Activated T-helper 17 cell treated with anti-CD3 and anti-CD28 coated beads, Interleukin-2, amount 50 U/mL, for 72 hours (primary cell): ENCODE measurements around the gene C9. TPM values are rescaled to one million over a fixed set of nuclear protein-coding genes. Genes with fewer than 3 reads are reported as not detected.

Experiments used
- ATAC-seq: fragments of 150-1000 bp; cut with Tn5 transposase; replicated peaks from 2 replicates; pipeline ENCODE4 v1.10.0; 2021; ENCODE audit warnings: mild to moderate bottlenecking, moderate library complexity
- H3K27ac Mint-ChIP-seq: one replicate; pipeline ENCODE4 v1.8.0; 2022; ENCODE audit warnings: mixed read lengths
- H3K27me3 Mint-ChIP-seq: one replicate; pipeline ENCODE4 v1.8.0; 2022; ENCODE audit warnings: mixed read lengths
- H3K36me3 Mint-ChIP-seq: one replicate; pipeline ENCODE4 v1.8.0; 2022; ENCODE audit warnings: low read depth, mild to moderate bottlenecking, mixed read lengths
- H3K4me1 Mint-ChIP-seq: one replicate; pipeline ENCODE4 v1.8.0; 2022; ENCODE audit warnings: mixed read lengths
- H3K4me3 Mint-ChIP-seq: one replicate; pipeline ENCODE4 v1.8.0; 2022; ENCODE audit warnings: mild to moderate bottlenecking, mixed read lengths
- H3K9me3 Mint-ChIP-seq: one replicate; pipeline ENCODE4 v1.8.0; 2022; ENCODE audit warnings: mixed read lengths
- total RNA-seq, 2 donors: library from RNA; stranded (reverse); gene quantifications; one replicate each; pipeline ENCODE4 v1.2.3, GENCODE V29; 2022

Gene C9
- total RNA-seq, 2 donors from 2014 or later: not detected

- Mint-ChIP-seq H3K4me3 (no peak overlapping the region), H3K36me3 (no peaks in the 10 kb centered on the region), H3K4me1 (no peaks in the 10 kb centered on the region), H3K9me3 (no peaks in the 10 kb centered on the region), H3K27ac (no peak overlapping the region), H3K27me3 (no peaks in the 10 kb centered on the region)
- no peak for ATAC-seq
Observed at GRCh38 chr5:39390945-39391344, 26.6 kb upstream of the C9 start.

DNA sequence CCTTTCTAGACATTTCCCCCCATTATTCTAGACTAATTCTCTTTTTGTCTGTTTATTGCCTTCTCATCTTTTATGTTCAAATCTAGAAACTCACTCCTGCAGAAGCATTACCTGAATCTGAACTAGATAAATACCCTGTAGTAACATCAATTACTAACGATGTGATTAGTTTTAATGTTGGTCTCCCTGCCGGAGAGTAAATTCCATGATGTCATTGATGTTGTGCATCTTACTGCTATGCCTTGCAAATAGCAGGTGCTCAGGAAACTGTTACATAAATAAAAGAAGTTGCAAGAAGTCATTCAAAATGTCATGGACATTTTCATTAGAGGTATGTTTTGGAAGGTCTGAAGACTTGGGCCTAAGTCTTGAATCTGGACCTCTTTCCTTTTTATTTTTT is 23.0 kb upstream of the C9 start:
- no peaks in the 10 kb centered on the region for H3K4me1 Mint-ChIP-seq
- H3K9me3 Mint-ChIP-seq: no peaks in the 10 kb centered on the region
- H3K27ac Mint-ChIP-seq: no peak overlapping the region
- H3K4me3 Mint-ChIP-seq: no peak overlapping the region
- ATAC-seq: no peak
- H3K27me3 Mint-ChIP-seq: peaks cover 4% of the 10 kb centered on the region
- H3K36me3 Mint-ChIP-seq: no peaks in the 10 kb centered on the region

GRCh38 chr5:39384271-39384670 is 20.0 kb upstream of the C9 start:
- ATAC-seq: no peak
- no peaks in the 10 kb centered on the region for H3K36me3 Mint-ChIP-seq
- H3K4me1 Mint-ChIP-seq: no peaks in the 10 kb centered on the region
- H3K4me3 Mint-ChIP-seq: no peak overlapping the region
- H3K9me3 Mint-ChIP-seq: no peaks in the 10 kb centered on the region
- H3K27me3 Mint-ChIP-seq: peaks cover 7% of the 10 kb centered on the region
- H3K27ac Mint-ChIP-seq: no peak overlapping the region

GRCh38 chr5:39381376-39381775 is 17.1 kb upstream of the C9 start:
- peaks cover 17% of the 10 kb centered on the region for H3K27me3 Mint-ChIP-seq
- peaks cover under 1% of the 10 kb centered on the region for H3K4me1 Mint-ChIP-seq
- H3K36me3 Mint-ChIP-seq: no peaks in the 10 kb centered on the region
- no peak overlapping the region for H3K27ac Mint-ChIP-seq
- no peak for ATAC-seq
- H3K4me3 Mint-ChIP-seq: no peak overlapping the region
- H3K9me3 Mint-ChIP-seq: no peaks in the 10 kb centered on the region

DNA sequence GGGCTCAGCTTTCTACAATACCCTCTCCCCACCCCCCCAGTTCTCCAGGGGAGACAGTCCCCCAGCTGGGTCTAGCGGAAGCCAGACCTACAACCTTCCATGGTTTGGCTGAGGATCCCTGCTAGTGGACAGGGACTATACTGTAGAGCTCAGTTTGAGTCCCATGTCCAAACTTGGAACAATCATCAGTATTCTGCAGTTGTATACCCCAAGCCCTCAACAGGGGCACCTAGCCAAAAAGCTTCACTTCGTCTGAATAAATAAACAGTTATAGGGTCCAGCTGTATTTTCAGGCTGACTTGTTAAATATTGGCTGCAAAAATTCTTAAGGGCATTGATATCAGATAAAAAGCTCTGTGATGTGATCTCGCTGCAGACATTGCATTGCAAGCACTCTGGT is 15.4 kb upstream of the C9 start:
- peaks cover 4% of the 10 kb centered on the region for H3K4me1 Mint-ChIP-seq
- no peaks in the 10 kb centered on the region for H3K36me3 Mint-ChIP-seq
- H3K4me3 Mint-ChIP-seq: no peak overlapping the region
- ATAC-seq: no peak
- peaks cover 19% of the 10 kb centered on the region for H3K27me3 Mint-ChIP-seq
- H3K9me3 Mint-ChIP-seq: no peaks in the 10 kb centered on the region
- H3K27ac Mint-ChIP-seq: no peak overlapping the region

DNA sequence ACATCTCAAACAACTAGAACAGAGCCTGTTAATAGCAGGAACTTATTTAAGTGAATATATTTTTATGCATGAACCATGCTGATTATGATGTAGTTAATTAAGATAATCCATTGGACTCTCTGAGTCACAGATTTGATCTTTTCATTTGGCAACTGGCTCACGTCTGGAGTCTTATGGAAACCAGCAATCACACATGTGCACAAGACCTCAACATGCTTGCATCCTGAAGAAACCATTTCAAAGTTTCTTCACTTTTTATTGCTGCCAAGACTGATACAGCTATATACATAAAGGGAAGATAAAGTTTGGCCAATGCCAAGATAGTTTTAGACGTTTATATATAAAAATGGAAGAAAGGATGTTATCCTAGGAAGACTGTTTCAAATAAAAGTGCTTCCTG is 13.3 kb upstream of the C9 start:
- H3K4me1 Mint-ChIP-seq: peaks cover 4% of the 10 kb centered on the region
- peaks cover 15% of the 10 kb centered on the region for H3K27me3 Mint-ChIP-seq
- no peaks in the 10 kb centered on the region for H3K9me3 Mint-ChIP-seq
- no peak for ATAC-seq
- no peak overlapping the region for H3K27ac Mint-ChIP-seq
- no peaks in the 10 kb centered on the region for H3K36me3 Mint-ChIP-seq
- no peak overlapping the region for H3K4me3 Mint-ChIP-seq

- Mint-ChIP-seq H3K4me3 (no peak overlapping the region), H3K36me3 (no peaks in the 10 kb centered on the region), H3K9me3 (no peaks in the 10 kb centered on the region), H3K4me1 (peaks cover 4% of the 10 kb centered on the region), H3K27me3 (peaks cover 15% of the 10 kb centered on the region), H3K27ac (no peak overlapping the region)
- ATAC-seq: peak; percentile 68
Observed at GRCh38 chr5:39376293-39376714, 12.0 kb upstream of the C9 start.

DNA sequence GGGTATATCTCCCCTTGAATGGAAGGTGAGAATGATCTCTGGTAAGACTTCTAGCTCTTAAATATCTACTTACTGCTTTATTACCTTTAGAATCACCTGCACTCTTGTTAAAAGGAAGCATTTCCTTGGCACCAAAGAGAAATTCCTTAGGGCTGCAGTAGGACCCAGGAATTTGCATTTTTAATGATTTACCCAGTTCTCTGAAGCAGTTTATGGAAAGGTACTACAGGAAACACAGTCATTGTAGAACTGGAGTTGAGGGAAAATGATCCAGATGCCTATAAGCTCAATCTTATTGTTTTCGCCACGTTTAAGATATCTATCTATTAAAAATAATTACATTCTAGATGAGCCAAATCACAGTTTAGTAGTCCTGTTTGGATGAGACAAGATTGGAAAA is 9.5 kb upstream of the C9 start:
- no peak overlapping the region for H3K27ac Mint-ChIP-seq
- no peaks in the 10 kb centered on the region for H3K36me3 Mint-ChIP-seq

DNA sequence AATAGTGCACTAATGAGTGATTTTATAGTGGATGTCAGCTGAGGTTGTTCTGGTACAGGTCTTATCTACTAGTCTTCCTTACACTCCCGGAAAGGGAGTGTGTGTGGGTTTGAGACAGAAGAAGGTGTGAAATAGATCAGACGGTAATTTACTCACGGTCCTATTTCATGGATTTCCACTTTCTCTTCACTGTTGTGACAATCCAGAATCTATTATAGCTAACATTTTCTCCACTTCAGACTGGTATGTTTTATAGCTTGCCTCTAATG is 7.0 kb upstream of the C9 start:
- peaks cover 8% of the 10 kb centered on the region for H3K27me3 Mint-ChIP-seq

More for the DNA sequence above, 9.5 kb upstream of the C9 start:
- peaks cover 4% of the 10 kb centered on the region for H3K4me1 Mint-ChIP-seq
- no peak for ATAC-seq
- H3K4me3 Mint-ChIP-seq: no peak overlapping the region
- H3K9me3 Mint-ChIP-seq: no peaks in the 10 kb centered on the region
- H3K27me3 Mint-ChIP-seq: peaks cover 13% of the 10 kb centered on the region

DNA sequence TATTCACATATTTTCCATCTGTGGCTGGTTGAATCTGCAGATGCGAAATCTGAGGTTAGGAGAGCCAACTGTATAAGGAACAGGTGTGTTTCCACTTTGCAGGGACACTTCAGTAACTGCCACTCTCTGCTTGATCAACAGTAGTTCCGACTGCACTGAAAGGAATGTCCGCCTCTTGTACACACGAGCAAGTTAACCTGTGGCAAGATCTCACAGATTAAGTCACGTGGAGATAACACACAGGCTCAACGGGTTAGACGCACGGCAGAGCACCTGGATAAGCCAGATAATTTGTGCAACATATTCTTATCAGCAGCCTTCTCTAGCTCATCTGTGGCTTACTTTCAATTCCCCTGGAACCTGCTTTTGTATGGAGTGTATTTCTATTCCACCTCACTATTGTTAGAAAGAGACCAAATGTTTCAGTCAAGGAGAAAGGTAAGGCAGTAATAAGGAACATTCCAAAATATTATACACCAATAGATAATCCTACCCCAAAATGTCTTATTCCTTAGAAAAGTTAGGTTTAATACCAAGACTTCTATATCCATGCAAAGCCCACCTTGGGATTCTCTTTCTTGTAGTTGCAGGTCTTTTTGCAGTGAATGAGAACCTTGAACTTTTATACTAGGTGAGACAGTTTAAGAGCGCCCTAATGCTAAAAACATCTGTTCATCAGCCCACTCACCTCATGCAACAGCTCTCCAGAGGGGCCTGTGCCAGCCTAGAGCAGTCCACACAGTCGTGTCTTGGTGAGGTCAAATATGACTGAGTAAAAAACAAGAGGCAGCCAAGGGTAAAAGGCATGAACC is 6.5 kb upstream of the C9 start:
- H3K4me3 Mint-ChIP-seq: no peak overlapping the region
- no peaks in the 10 kb centered on the region for H3K36me3 Mint-ChIP-seq
- H3K27ac Mint-ChIP-seq: no peak overlapping the region
- no peak for ATAC-seq
- peaks cover 7% of the 10 kb centered on the region for H3K27me3 Mint-ChIP-seq
- no peaks in the 10 kb centered on the region for H3K9me3 Mint-ChIP-seq
- no peaks in the 10 kb centered on the region for H3K4me1 Mint-ChIP-seq

More for the DNA sequence above, 7.0 kb upstream of the C9 start:
- H3K27ac Mint-ChIP-seq: no peak overlapping the region
- H3K4me3 Mint-ChIP-seq: no peak overlapping the region
- H3K36me3 Mint-ChIP-seq: no peaks in the 10 kb centered on the region
- no peaks in the 10 kb centered on the region for H3K9me3 Mint-ChIP-seq
- ATAC-seq: no peak
- peaks cover 2% of the 10 kb centered on the region for H3K4me1 Mint-ChIP-seq

DNA sequence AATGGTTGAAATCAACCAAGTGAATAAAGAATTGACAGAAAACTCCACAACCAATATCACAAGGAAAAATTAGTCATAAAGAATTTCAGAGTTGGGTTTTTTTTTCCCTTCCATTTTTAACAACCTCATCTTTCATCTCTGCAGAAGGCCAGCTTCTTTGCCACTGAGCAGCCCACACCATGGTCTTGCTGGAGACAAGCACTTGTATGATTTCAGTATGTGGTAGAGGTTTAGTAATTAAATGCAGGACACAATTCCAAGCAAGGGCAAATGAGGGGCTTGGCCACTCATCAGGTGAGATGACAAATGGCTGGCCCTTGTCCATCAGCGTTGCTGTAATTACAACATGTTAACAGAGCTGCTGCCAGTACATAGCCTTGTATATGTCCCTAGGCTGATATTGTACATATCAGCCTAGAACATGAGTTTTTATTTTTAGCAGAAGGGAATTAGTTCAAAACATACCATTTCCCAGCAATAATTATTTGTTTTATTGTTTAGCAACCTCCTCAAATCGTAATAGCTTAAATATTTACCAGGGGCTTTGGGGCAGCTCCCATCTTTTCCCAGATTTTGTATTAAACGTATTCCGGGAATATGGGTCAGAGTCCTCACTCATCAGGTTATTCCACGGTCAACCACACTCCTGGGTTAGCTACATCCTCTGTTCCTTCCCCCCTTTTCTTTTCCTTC is 5.0 kb upstream of the C9 start:
- ATAC-seq: no peak
- Mint-ChIP-seq H3K4me1 (no peaks in the 10 kb centered on the region), H3K36me3 (no peaks in the 10 kb centered on the region), H3K4me3 (no peak overlapping the region), H3K27ac (no peak overlapping the region), H3K9me3 (no peaks in the 10 kb centered on the region), H3K27me3 (peaks cover 7% of the 10 kb centered on the region)

- H3K4me1 Mint-ChIP-seq: no peaks in the 10 kb centered on the region
- no peak overlapping the region for H3K27ac Mint-ChIP-seq
- H3K36me3 Mint-ChIP-seq: no peaks in the 10 kb centered on the region
- H3K4me3 Mint-ChIP-seq: no peak overlapping the region
- no peak for ATAC-seq
- peaks cover 7% of the 10 kb centered on the region for H3K27me3 Mint-ChIP-seq
- no peaks in the 10 kb centered on the region for H3K9me3 Mint-ChIP-seq
Observed at GRCh38 chr5:39368116-39368515, 3.8 kb upstream of the C9 start.

DNA sequence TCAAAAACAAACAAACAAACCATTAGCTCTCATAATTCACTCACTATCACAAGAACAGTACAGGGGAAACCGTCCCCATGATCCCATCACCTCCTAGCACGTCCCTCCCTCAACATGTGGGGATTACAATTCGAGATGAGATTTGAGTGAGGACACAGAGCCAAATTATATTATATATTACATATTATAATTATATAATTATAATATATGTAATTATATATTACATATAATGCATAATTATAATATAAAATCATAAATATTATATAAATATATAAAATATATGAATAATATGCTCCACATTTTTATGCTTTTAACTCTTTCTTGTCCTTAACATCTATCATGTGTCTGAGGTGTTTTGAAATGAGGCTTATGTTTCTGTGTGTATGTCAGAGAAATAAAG is 3.4 kb upstream of the C9 start:
- Mint-ChIP-seq H3K36me3 (no peaks in the 10 kb centered on the region), H3K4me3 (no peak overlapping the region), H3K27me3 (peaks cover 7% of the 10 kb centered on the region), H3K9me3 (no peaks in the 10 kb centered on the region), H3K27ac (no peak overlapping the region), H3K4me1 (no peaks in the 10 kb centered on the region)
- no peak for ATAC-seq

- peaks cover 3% of the 10 kb centered on the region for H3K27me3 Mint-ChIP-seq
- H3K4me3 Mint-ChIP-seq: no peak overlapping the region
- H3K36me3 Mint-ChIP-seq: no peaks in the 10 kb centered on the region
- no peaks in the 10 kb centered on the region for H3K4me1 Mint-ChIP-seq
- no peak overlapping the region for H3K27ac Mint-ChIP-seq
- no peak for ATAC-seq
- no peaks in the 10 kb centered on the region for H3K9me3 Mint-ChIP-seq
Observed at GRCh38 chr5:39363217-39363616, 1.1 kb downstream of the C9 start.

DNA sequence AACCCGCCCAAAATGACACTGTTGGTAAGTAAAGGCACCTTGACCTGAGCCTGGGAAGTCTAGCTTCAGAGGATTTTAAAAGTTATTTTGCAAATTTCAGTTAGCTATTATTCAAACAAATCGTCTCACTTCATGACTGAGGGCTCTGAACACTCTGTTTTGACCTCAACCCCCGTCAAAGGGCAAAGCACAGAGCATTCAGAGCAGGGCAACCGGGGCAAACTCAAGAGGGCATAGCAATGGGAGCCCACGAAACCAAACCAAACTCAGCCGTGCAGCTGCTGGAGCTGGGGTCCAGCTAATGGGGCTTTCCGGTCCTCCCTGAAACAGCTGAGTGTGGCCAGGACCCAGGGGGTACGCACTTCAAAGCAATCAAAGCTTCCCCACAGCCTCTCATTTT is 1.6 kb downstream of the C9 start:
- Mint-ChIP-seq H3K27ac (no peak overlapping the region), H3K27me3 (peaks cover 3% of the 10 kb centered on the region), H3K9me3 (no peaks in the 10 kb centered on the region), H3K4me3 (no peak overlapping the region), H3K4me1 (no peaks in the 10 kb centered on the region), H3K36me3 (no peaks in the 10 kb centered on the region)
- no peak for ATAC-seq
